Calu3 (cell line): ENCODE data around the gene SRP72. TPM values are rescaled to one million over a fixed set of nuclear protein-coding genes. Genes with fewer than 3 reads are reported as not detected.

Source experiments
- BruUV-seq: library from RNA; stranded (reverse); fragments of 400-500 nt; replicated peaks from 2 replicates; lab custom pipeline; 2021; lab: Mats Ljungman, UMichigan
- CTCF ChIA-PET: fragments of 300-600 bp; sonication (Branson Sonifier 250); formaldehyde crosslinking; loops from one replicate; lab custom pipeline; 2022; ENCODE audit warnings: antibody characterized with exemption; lab: Charles Lee
- DNase-seq: peaks from one replicate; pipeline ENCODE4 v3.0.0; 2022
- H3K27ac Mint-ChIP-seq: one replicate; pipeline ENCODE4 v1.8.0; 2022; ENCODE audit warnings: mixed read lengths; ENCODE audit not compliant: unreplicated experiment
- H3K27me3 Mint-ChIP-seq: one replicate; pipeline ENCODE4 v1.8.0; 2022; ENCODE audit warnings: mixed read lengths; ENCODE audit not compliant: unreplicated experiment
- H3K36me3 Mint-ChIP-seq: one replicate; pipeline ENCODE4 v1.8.0; 2022; ENCODE audit warnings: mild to moderate bottlenecking, moderate library complexity, mixed read lengths; ENCODE audit not compliant: insufficient read depth, unreplicated experiment
- H3K4me1 Mint-ChIP-seq: one replicate; pipeline ENCODE4 v1.8.0; 2022; ENCODE audit warnings: mild to moderate bottlenecking, low read depth, mixed read lengths; ENCODE audit not compliant: unreplicated experiment
- H3K4me3 Mint-ChIP-seq: one replicate; pipeline ENCODE4 v1.8.0; 2022; ENCODE audit warnings: mild to moderate bottlenecking, low read depth, moderate library complexity, mixed read lengths; ENCODE audit not compliant: unreplicated experiment
- H3K9me3 Mint-ChIP-seq: one replicate; pipeline ENCODE4 v1.8.0; 2022; ENCODE audit warnings: low read depth, mixed read lengths; ENCODE audit not compliant: unreplicated experiment
- intact Hi-C: fragments of 100-400 bp; cut with micrococcal nuclease; formaldehyde crosslinking; loops from one replicate; pipeline ENCODE4 v1.10.0; 2022; ENCODE audit not compliant: unreplicated experiment
- total RNA-seq: library from RNA; stranded (reverse); gene quantifications from 2 replicates; pipeline ENCODE4 v1.2.3, GENCODE V29; 2022
- TF ChIP-seq, protein P1 (sequence below): fragments of 200-600 bp; IDR thresholded peaks from one replicate; pipeline ENCODE4 v1.8.0; 2022; ENCODE audit warnings: antibody characterized with exemption; ENCODE audit not compliant: unreplicated experiment

SRP72 gene
- total RNA-seq, 1 experiment from 2014 or later, result 78.0 TPM

DNA sequence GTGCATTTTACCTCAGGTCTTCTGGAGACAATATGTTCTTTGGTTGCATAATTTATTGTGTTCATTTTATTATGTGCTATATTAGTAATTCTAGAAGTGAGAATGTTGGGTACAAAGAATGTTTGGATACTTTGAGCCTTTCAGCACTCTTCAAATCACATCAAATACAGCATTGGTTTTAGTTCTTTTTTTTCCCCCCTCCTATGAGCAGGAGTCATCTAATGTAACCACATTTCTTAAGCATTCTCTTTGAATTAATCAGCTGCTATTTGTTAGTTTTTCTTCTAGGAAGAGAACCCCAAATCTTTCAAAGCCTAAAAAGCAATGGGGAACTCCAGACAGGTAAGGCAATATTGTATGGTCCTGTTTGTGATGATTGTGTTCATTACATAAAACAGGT, 84.9 kb downstream of the SRP72 start:
- intact Hi-C loops, result no loop called here
- Mint-ChIP-seq H3K4me1 (no peaks in the 10 kb centered on the region), H3K4me3 (no peak overlapping the region), H3K27ac (no peak overlapping the region), H3K9me3 (no peaks in the 10 kb centered on the region), H3K36me3 (no peaks in the 10 kb centered on the region), H3K27me3 (no peaks in the 10 kb centered on the region)
- TF ChIP-seq, protein P1, sequence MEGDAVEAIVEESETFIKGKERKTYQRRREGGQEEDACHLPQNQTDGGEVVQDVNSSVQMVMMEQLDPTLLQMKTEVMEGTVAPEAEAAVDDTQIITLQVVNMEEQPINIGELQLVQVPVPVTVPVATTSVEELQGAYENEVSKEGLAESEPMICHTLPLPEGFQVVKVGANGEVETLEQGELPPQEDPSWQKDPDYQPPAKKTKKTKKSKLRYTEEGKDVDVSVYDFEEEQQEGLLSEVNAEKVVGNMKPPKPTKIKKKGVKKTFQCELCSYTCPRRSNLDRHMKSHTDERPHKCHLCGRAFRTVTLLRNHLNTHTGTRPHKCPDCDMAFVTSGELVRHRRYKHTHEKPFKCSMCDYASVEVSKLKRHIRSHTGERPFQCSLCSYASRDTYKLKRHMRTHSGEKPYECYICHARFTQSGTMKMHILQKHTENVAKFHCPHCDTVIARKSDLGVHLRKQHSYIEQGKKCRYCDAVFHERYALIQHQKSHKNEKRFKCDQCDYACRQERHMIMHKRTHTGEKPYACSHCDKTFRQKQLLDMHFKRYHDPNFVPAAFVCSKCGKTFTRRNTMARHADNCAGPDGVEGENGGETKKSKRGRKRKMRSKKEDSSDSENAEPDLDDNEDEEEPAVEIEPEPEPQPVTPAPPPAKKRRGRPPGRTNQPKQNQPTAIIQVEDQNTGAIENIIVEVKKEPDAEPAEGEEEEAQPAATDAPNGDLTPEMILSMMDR, result no peak
- BruUV-seq, result no TSS peak
- DNase-seq, result no peak
- CTCF ChIA-PET, result no interaction called here

Other genes with a start within 250 kb of the SRP72 start
- gene AASDH, start 80.1 kb upstream of the SRP72 start, total RNA-seq, result 8.5 and 9.1 TPM in 2 replicates
- 28.9 and 31.2 TPM in 2 replicates for gene PPAT, start 32.0 kb upstream of the SRP72 start, total RNA-seq
- gene PAICS, start 31.4 kb upstream of the SRP72 start, total RNA-seq, result 116 and 131 TPM in 2 replicates
- gene ARL9, start 38.2 kb downstream of the SRP72 start, total RNA-seq, result 0.26 and 0.56 TPM in 2 replicates
- not detected in 2 replicates for gene HOPX, start 213.7 kb downstream of the SRP72 start, total RNA-seq